IMR-90 (cell line): Measurements from ENCODE around the gene ZBTB40.

Experiments used
- BHLHE40 ChIP-seq: fragments of 150-350 bp; IDR thresholded peaks from 2 replicates; pipeline ENCODE4 v1.6.1; 2016; ENCODE audit warnings: mild to moderate bottlenecking, low read depth, low read length
- CHD1 ChIP-seq: IDR thresholded peaks from 2 replicates; pipeline ENCODE4 v1.6.1; 2012; ENCODE audit warnings: low read depth, low read length, improper control_type of control experiment
- MAFK ChIP-seq: IDR thresholded peaks from 2 replicates; pipeline ENCODE4 v1.6.1; 2012; ENCODE audit warnings: low read depth, low read length, improper control_type of control experiment
- MXI1 ChIP-seq: IDR thresholded peaks from 2 replicates; pipeline ENCODE4 v1.6.1; 2012; ENCODE audit warnings: low read depth, mild to moderate bottlenecking, low read length, moderate library complexity, borderline replicate concordance
- POLR2A ChIP-seq: IDR thresholded peaks from 2 replicates; pipeline ENCODE4 v1.6.1; 2012; ENCODE audit warnings: mild to moderate bottlenecking, low read depth, low read length
- TF ChIP-seq, protein P1 (sequence below): conservative IDR thresholded peaks from 2 replicates; pipeline ENCODE4 v1.5.1; 2012; ENCODE audit warnings: mild to moderate bottlenecking, low read depth, low read length, improper control_type of control experiment
- TF ChIP-seq, protein P2 (sequence below): fragments of 150-350 bp; IDR thresholded peaks from 2 replicates; pipeline ENCODE4 v1.6.1; 2017; ENCODE audit warnings: mild to moderate bottlenecking, antibody characterized with exemption, low read length, low read depth

DNA sequence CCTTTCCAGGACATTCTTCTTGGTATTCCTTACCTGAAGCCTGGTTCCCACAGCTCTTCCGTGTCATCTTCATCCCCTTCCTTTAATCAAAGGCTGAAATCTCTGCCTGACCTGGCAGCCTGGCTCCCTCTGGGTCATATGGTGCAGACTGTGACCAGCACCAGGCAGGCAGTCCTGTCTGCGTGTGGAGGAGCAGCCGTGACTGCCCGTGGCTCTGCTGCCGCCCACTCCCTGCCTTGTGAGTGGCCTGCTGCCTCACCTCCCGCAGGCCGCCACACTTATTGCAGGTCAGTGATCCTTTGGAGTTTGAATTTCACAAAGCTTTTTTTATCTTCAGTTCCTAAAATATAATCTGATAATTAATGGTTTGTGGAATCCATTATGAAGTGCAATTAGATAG, 75.5 kb downstream of the ZBTB40 start:
- TF ChIP-seq, protein P1, sequence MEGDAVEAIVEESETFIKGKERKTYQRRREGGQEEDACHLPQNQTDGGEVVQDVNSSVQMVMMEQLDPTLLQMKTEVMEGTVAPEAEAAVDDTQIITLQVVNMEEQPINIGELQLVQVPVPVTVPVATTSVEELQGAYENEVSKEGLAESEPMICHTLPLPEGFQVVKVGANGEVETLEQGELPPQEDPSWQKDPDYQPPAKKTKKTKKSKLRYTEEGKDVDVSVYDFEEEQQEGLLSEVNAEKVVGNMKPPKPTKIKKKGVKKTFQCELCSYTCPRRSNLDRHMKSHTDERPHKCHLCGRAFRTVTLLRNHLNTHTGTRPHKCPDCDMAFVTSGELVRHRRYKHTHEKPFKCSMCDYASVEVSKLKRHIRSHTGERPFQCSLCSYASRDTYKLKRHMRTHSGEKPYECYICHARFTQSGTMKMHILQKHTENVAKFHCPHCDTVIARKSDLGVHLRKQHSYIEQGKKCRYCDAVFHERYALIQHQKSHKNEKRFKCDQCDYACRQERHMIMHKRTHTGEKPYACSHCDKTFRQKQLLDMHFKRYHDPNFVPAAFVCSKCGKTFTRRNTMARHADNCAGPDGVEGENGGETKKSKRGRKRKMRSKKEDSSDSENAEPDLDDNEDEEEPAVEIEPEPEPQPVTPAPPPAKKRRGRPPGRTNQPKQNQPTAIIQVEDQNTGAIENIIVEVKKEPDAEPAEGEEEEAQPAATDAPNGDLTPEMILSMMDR, result 0 out of 2 replicates have a peak, but pooled peaks have one; percentile 2
- TF ChIP-seq MAFK (no peak), POLR2A (no peak), CHD1 (no peak), MXI1 (no peak), BHLHE40 (no peak)
- TF ChIP-seq, protein P2, sequence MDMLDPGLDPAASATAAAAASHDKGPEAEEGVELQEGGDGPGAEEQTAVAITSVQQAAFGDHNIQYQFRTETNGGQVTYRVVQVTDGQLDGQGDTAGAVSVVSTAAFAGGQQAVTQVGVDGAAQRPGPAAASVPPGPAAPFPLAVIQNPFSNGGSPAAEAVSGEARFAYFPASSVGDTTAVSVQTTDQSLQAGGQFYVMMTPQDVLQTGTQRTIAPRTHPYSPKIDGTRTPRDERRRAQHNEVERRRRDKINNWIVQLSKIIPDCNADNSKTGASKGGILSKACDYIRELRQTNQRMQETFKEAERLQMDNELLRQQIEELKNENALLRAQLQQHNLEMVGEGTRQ, result no peak
